H9 (cell line): ENCODE results near the gene PDZD2. TPM values are rescaled to one million over a fixed set of nuclear protein-coding genes. Genes with fewer than 3 reads are reported as not detected.
A peak's percentile ranks its signal among the peaks of the same experiment; 100 is the strongest.

Source experiments
- DNase-seq: peaks from one replicate; pipeline ENCODE4 v3.0.0-alpha.2; 2017
- H2AFZ ChIP-seq: one replicate; pipeline ENCODE4 v1.6.1; 2013; ENCODE audit warnings: mild to moderate bottlenecking, low read length, control low read depth, moderate library complexity
- H2AK5ac ChIP-seq: 2 replicates; pipeline ENCODE4 v1.6.1; 2013; ENCODE audit warnings: low read length, control low read depth, mixed read lengths; ENCODE audit not compliant: insufficient read length
- H2BK120ac ChIP-seq: one replicate; pipeline ENCODE4 v1.6.1; 2013; ENCODE audit warnings: low read depth, mild to moderate bottlenecking, low read length, control low read depth, inconsistent platforms; ENCODE audit not compliant: poor library complexity, severe bottlenecking
- H2BK12ac ChIP-seq: 2 replicates; pipeline ENCODE4 v1.6.1; 2013; ENCODE audit warnings: low read length, control low read depth, mixed read lengths, low read depth; ENCODE audit not compliant: insufficient read length
- H2BK15ac ChIP-seq: 2 replicates; pipeline ENCODE4 v1.6.1; 2013; ENCODE audit warnings: low read depth, low read length, control low read depth
- H2BK20ac ChIP-seq: one replicate; pipeline ENCODE4 v1.6.1; 2013; ENCODE audit warnings: low read depth, mild to moderate bottlenecking, low read length, control low read depth, inconsistent platforms; ENCODE audit not compliant: poor library complexity, severe bottlenecking
- H2BK5ac ChIP-seq: 2 replicates; pipeline ENCODE4 v1.6.1; 2013; ENCODE audit warnings: low read length, control low read depth, mixed read lengths; ENCODE audit not compliant: insufficient read length
- H3K14ac ChIP-seq: 2 replicates; pipeline ENCODE4 v1.6.1; 2013; ENCODE audit warnings: low read length, control low read depth; ENCODE audit not compliant: insufficient read depth
- H3K18ac ChIP-seq: 2 replicates; pipeline ENCODE4 v1.6.1; 2013; ENCODE audit warnings: low read depth, mild to moderate bottlenecking, mixed read lengths, low read length, control low read depth; ENCODE audit not compliant: insufficient read length
- H3K23ac ChIP-seq: 2 replicates; pipeline ENCODE4 v1.6.1; 2013; ENCODE audit warnings: low read length, control low read depth, mixed read lengths, low read depth; ENCODE audit not compliant: insufficient read length
- H3K23me2 ChIP-seq: 2 replicates; pipeline ENCODE4 v1.6.1; 2013; ENCODE audit warnings: low read depth, mild to moderate bottlenecking, mixed read lengths, low read length, control low read depth; ENCODE audit not compliant: insufficient read length, poor library complexity, severe bottlenecking
- H3K27ac ChIP-seq: 2 replicates; pipeline ENCODE4 v1.5.1; 2013; ENCODE audit warnings: low read length, control low read depth, mixed read lengths, low read depth; ENCODE audit not compliant: insufficient read length
- H3K27me3 ChIP-seq: 2 replicates; pipeline ENCODE4 v1.6.1; 2013; ENCODE audit warnings: low read length, control low read depth, inconsistent platforms; ENCODE audit not compliant: insufficient read depth
- H3K4ac ChIP-seq: 2 replicates; pipeline ENCODE4 v1.6.1; 2013; ENCODE audit warnings: low read depth, mild to moderate bottlenecking, control low read depth, inconsistent platforms, low read length, moderate library complexity
- H3K4me1 ChIP-seq: 2 replicates; pipeline ENCODE4 v1.6.1; 2013; ENCODE audit warnings: low read length, control low read depth, inconsistent platforms; ENCODE audit not compliant: insufficient read depth
- H3K4me2 ChIP-seq: 2 replicates; pipeline ENCODE4 v1.6.1; 2013; ENCODE audit warnings: low read length, control low read depth, mixed read lengths; ENCODE audit not compliant: insufficient read length, insufficient read depth
- H3K56ac ChIP-seq: 2 replicates; pipeline ENCODE4 v1.6.1; 2013; ENCODE audit warnings: low read depth, mild to moderate bottlenecking, mixed read lengths, low read length, control low read depth; ENCODE audit not compliant: insufficient read length
- H3K79me1 ChIP-seq: 2 replicates; pipeline ENCODE4 v1.6.1; 2013; ENCODE audit warnings: low read depth, mild to moderate bottlenecking, moderate library complexity, low read length, control low read depth, inconsistent platforms; ENCODE audit not compliant: insufficient read depth, poor library complexity, severe bottlenecking
- H3K79me2 ChIP-seq: 2 replicates; pipeline ENCODE4 v1.6.1; 2013; ENCODE audit warnings: low read length, control low read depth, inconsistent platforms; ENCODE audit not compliant: insufficient read depth
- H3K9ac ChIP-seq: 2 replicates; pipeline ENCODE4 v1.6.1; 2013; ENCODE audit warnings: low read length, control low read depth, mixed read lengths; ENCODE audit not compliant: insufficient read length; ENCODE audit errors: extremely low read depth
- H3K9me3 ChIP-seq: one replicate; pipeline ENCODE4 v1.6.1; 2013; ENCODE audit warnings: low read depth, low read length, inconsistent platforms; ENCODE audit not compliant: control insufficient read depth
- H3T11ph ChIP-seq: one replicate; pipeline ENCODE4 v1.6.1; 2013; ENCODE audit warnings: mild to moderate bottlenecking, low read length, control low read depth, inconsistent platforms
- H4K20me1 ChIP-seq: one replicate; pipeline ENCODE4 v1.6.1; 2013; ENCODE audit not compliant: control insufficient read depth, insufficient read length, insufficient read depth
- H4K5ac ChIP-seq: 2 replicates; pipeline ENCODE4 v1.6.1; 2013; ENCODE audit warnings: low read depth, mild to moderate bottlenecking, mixed read lengths, low read length, control low read depth; ENCODE audit not compliant: insufficient read length
- H4K8ac ChIP-seq: replicated peaks from 2 replicates; pipeline ENCODE4 v1.6.1; 2013; ENCODE audit warnings: low read length, control low read depth, mixed read lengths, low read depth; ENCODE audit not compliant: insufficient read length
- H4K91ac ChIP-seq: 2 replicates; pipeline ENCODE4 v1.6.1; 2013; ENCODE audit warnings: low read depth, mild to moderate bottlenecking, moderate library complexity, mixed read lengths, low read length, control low read depth; ENCODE audit not compliant: insufficient read length
- H3K27ac Mint-ChIP-seq, 3 experiments: 2 replicates in 2 of 3; 3 replicates in 1 of 3; pipeline ENCODE4 v1.8.0; 2020 to 2021; ENCODE audit warnings: mixed read lengths in 3 of 3, mild to moderate bottlenecking in 1 of 3, moderate library complexity in 1 of 3
- H3K27me3 Mint-ChIP-seq: 2 replicates; pipeline ENCODE4 v1.8.0; 2021; ENCODE audit warnings: low read depth, mild to moderate bottlenecking, moderate library complexity, mixed read lengths
- H3K36me3 Mint-ChIP-seq, 3 experiments: 2 replicates in 2 of 3; 3 replicates in 1 of 3; pipeline ENCODE4 v1.8.0; 2020 to 2021; ENCODE audit warnings: low read depth in 3 of 3, mixed read lengths in 3 of 3; ENCODE audit not compliant: insufficient read depth in 1 of 3
- H3K4me1 Mint-ChIP-seq, 2 experiments: 2 replicates each; pipeline ENCODE4 v1.8.0; 2020; ENCODE audit warnings: mixed read lengths in 2 of 2
- H3K4me3 Mint-ChIP-seq, 2 experiments: 2 replicates in 1 of 2; 3 replicates in 1 of 2; pipeline ENCODE4 v1.8.0; 2020 to 2021; ENCODE audit warnings: mild to moderate bottlenecking in 2 of 2, mixed read lengths in 2 of 2, moderate library complexity in 1 of 2
- H3K9me3 Mint-ChIP-seq, 2 experiments: 2 replicates in 1 of 2; 3 replicates in 1 of 2; pipeline ENCODE4 v1.8.0; 2020; ENCODE audit warnings: mild to moderate bottlenecking in 2 of 2, mixed read lengths in 2 of 2, moderate library complexity in 1 of 2
- CTCF ChIP-seq: fragments of 200-600 bp; sonication (generic); conservative IDR thresholded peaks from 3 replicates; pipeline ENCODE4 v1.8.0; 2021; ENCODE audit warnings: antibody characterized with exemption, mild to moderate bottlenecking
- WGBS: extraction: QIAGEN DNeasy Blood & Tissue Kit; methylation state at CpG from one replicate; pipeline ENCODE4 v1.1.7; 2013; ENCODE audit warnings: missing lambda C conversion rate, low lambda C conversion rate, mixed read lengths; ENCODE audit not compliant: insufficient read length; ENCODE audit errors: extremely low coverage; 5-methylcytosine and 5-hydroxymethylcytosine counted together
- total RNA-seq: library from RNA; stranded (reverse); gene quantifications from 2 replicates; pipeline ENCODE4 v1.2.1, GENCODE V29; 2021

Gene PDZD2
- total RNA-seq, 1 experiment from 2014 or later = 9.9 TPM

- no peak for DNase-seq
- Histone ChIP-seq H2BK15ac (no peak overlapping the region), H3K79me1 (no peaks in the 10 kb centered on the region), H3K79me2 (no peaks in the 10 kb centered on the region), H3K18ac (no peak overlapping the region), H3K4ac (no peak overlapping the region), H2BK20ac (no peak overlapping the region), H3K23ac (no peak overlapping the region), H3K27me3 (no peaks in the 10 kb centered on the region), H3K4me1 (no peaks in the 10 kb centered on the region), H3K4me2 (no peak overlapping the region), H4K8ac (no peak overlapping the region), H2AFZ (no peak overlapping the region), H3K14ac (no peak overlapping the region), H3K9ac (no peak overlapping the region), H3T11ph (no peak overlapping the region), H4K91ac (no peak overlapping the region), H2BK120ac (no peak overlapping the region), H4K5ac (no peak overlapping the region), H2BK12ac (no peak overlapping the region), H4K20me1 (no peaks in the 10 kb centered on the region), H3K9me3 (no peaks in the 10 kb centered on the region), H2BK5ac (no peak overlapping the region), H3K27ac (no peak overlapping the region), H2AK5ac (no peak overlapping the region), H3K56ac (no peak overlapping the region), H3K23me2 (no peaks in the 10 kb centered on the region)
- Mint-ChIP-seq H3K27me3 (no peaks in the 10 kb centered on the region), H3K9me3 (no peaks in the 10 kb centered on the region), H3K4me1 (peaks cover 11 to 12% of the 10 kb centered on the region in 2 experiments), H3K4me3 (no peak overlapping the region), H3K36me3 (peaks cover 0 to 62% (median 8%) of the 10 kb centered on the region in 3 experiments; a peak in 6 of 7 replicates), H3K27ac (peak overlapping the region; percentile 55 to 63 (median 57); a peak in 3 of 7 replicates)
- no CpG with 5 or more reads among the region's 7 CpGs for WGBS
- TF ChIP-seq CTCF = no peak
These were observed 456.3 kb downstream of the PDZD2 start for GRCh38 chr5:32095261-32095671.
